ENCODE data around the gene TRIM41.

Gene TRIM41

GRCh38 chr5:181231432-181231831, 8.4 kb downstream of the TRIM41 start:
- Mint-ChIP-seq H3K27me3 (no peaks in the 10 kb centered on the region), H3K4me3 (no peak overlapping the region), H3K4me1 (peaks cover 32% of the 10 kb centered on the region), H3K27ac (no peak overlapping the region), H3K9me3 (no peaks in the 10 kb centered on the region)
- no peak for ATAC-seq
- no peak for DNase-seq

DNA sequence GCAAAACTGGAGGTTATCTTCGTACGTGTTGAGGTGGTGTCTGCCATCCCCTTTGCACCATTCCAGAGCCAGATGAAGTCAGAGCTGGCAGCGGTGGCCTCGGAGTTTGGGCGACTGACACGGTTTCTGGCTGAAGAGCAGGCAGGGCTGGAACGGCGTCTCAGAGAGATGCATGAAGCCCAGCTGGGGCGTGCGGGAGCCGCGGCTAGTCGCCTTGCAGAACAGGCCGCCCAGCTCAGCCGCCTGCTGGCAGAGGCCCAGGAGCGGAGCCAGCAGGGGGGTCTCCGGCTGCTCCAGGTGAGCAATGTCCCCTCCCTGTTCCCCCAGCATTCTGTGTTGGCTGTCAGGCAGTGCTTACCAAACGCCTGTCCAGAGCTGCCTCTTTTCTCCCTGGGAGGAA, 9.5 kb downstream of the TRIM41 start:
- no peak for ATAC-seq
- peaks cover 38% of the 10 kb centered on the region for H3K4me1 Mint-ChIP-seq
- no peak overlapping the region for H3K27ac Mint-ChIP-seq
- H3K4me3 Mint-ChIP-seq = no peak overlapping the region
- H3K9me3 Mint-ChIP-seq = no peaks in the 10 kb centered on the region
- DNase-seq = no peak
- no peaks in the 10 kb centered on the region for H3K27me3 Mint-ChIP-seq

DNA sequence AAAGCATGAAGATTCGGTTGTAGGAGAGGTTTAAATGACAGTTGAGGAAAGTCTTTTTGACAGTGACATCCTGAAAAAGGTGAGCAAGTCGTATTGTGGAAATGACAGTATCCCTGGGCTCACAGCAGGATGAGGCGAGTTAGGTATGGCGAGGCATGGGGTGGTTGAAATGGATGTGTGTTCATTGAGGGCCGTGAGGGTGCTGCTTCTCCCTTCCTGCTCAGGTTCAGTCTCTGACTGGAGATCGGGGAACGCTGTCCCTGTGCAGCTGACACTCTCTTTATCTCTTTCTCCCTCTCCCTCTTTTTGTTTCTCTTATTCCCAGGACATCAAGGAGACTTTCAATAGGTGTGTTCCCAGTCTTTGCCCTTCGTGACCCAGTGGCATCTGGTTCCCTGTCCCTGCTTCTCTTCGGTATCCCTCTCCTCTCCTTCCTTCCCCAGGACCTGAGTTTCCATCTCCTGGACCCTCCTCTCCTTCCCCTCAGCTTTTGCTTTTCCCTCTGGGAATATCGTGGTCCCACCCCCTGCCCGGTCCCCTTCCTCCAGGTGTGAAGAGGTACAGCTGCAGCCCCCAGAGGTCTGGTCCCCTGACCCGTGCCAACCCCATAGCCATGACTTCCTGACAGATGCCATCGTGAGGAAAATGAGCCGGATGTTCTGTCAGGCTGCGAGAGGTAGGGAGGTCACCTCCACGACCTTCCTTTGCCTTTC, 10.2 kb downstream of the TRIM41 start:
- peaks cover 44% of the 10 kb centered on the region for H3K4me1 Mint-ChIP-seq
- no peaks in the 10 kb centered on the region for H3K9me3 Mint-ChIP-seq
- H3K27ac Mint-ChIP-seq = peak overlapping the region in 1 of 2 donors; percentile 20
- no peak overlapping the region for H3K4me3 Mint-ChIP-seq
- peak; percentile 16 for ATAC-seq
- DNase-seq = no peak
- H3K27me3 Mint-ChIP-seq = no peaks in the 10 kb centered on the region

GRCh38 chr5:181233801-181234454, 10.8 kb downstream of the TRIM41 start:
- Mint-ChIP-seq H3K9me3 (no peaks in the 10 kb centered on the region), H3K27ac (peak overlapping the region in 1 of 2 donors; percentile 20), H3K27me3 (no peaks in the 10 kb centered on the region), H3K4me3 (no peak overlapping the region), H3K4me1 (peaks cover 51% of the 10 kb centered on the region)
- ATAC-seq (peak; percentile 49), DNase-seq (no peak)

DNA sequence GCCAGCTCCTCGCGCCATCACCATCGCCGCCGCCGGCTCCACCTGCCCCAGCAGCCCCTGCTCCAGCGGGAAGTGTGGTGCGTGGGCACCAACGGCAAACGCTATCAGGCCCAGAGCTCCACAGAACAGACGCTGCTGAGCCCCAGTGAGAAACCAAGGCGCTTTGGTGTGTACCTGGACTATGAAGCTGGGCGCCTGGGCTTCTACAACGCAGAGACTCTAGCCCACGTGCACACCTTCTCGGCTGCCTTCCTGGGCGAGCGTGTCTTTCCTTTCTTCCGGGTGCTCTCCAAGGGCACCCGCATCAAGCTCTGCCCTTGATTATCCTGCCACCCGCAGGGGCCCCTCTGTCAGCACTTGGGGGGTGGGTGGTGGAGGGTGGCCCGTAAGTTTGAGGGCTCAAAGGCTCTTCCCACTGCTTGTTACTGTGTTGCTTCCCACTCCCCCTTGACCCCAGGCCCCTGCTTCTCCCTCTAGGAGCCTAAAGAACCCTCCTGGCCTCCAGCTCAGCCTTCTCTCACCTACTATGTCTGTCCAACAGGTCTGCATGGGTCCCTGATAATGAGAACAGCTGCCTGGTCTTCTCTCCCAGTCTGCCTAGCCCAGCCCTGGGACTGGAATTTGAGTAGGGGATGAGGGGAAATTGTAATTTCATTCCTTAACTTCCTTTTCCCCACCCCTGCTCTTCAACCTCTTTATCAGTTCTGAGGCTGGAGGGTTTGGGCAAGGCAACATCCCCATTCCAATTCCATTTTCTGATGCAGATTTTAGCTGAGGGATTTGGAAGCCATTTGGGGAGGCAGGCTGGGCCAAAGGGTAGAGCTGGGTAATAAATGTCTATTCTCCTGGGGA, 11.6 kb downstream of the TRIM41 start:
- H3K4me1 Mint-ChIP-seq = peaks cover 51% of the 10 kb centered on the region
- DNase-seq = no peak
- peak overlapping the region in 1 of 2 donors; percentile 48 for H3K4me3 Mint-ChIP-seq
- no peaks in the 10 kb centered on the region for H3K27me3 Mint-ChIP-seq
- no peaks in the 10 kb centered on the region for H3K9me3 Mint-ChIP-seq
- H3K27ac Mint-ChIP-seq = peak overlapping the region; percentile 70 to 93
- peak; percentile 44 for ATAC-seq

- Mint-ChIP-seq H3K27me3 (no peaks in the 10 kb centered on the region), H3K27ac (peak overlapping the region; percentile 70 to 93), H3K9me3 (no peaks in the 10 kb centered on the region), H3K4me3 (peak overlapping the region in 1 of 2 donors; percentile 48), H3K4me1 (peaks cover 47% of the 10 kb centered on the region)
- ATAC-seq (no peak), DNase-seq (no peak)
These were observed 12.2 kb downstream of the TRIM41 start for GRCh38 chr5:181235323-181235688.

GRCh38 chr5:181235689-181236366, 12.7 kb downstream of the TRIM41 start:
- Mint-ChIP-seq H3K4me3 (no peak overlapping the region), H3K27ac (peak overlapping the region in 1 of 2 donors; percentile 93), H3K4me1 (peaks cover 44% of the 10 kb centered on the region), H3K9me3 (no peaks in the 10 kb centered on the region), H3K27me3 (no peaks in the 10 kb centered on the region)
- DNase-seq (no peak), ATAC-seq (no peak)

- Mint-ChIP-seq H3K27me3 (no peaks in the 10 kb centered on the region), H3K4me3 (no peak overlapping the region), H3K9me3 (no peaks in the 10 kb centered on the region), H3K27ac (peak overlapping the region in 1 of 2 donors; percentile 86), H3K4me1 (peaks cover 44% of the 10 kb centered on the region)
- ATAC-seq (no peak), DNase-seq (no peak)
These were observed 13.4 kb downstream of the TRIM41 start for GRCh38 chr5:181236471-181236870.

GRCh38 chr5:181236954-181237641, 14.0 kb downstream of the TRIM41 start:
- peak overlapping the region in 1 of 2 donors; percentile 86 for H3K27ac Mint-ChIP-seq
- H3K4me3 Mint-ChIP-seq = no peak overlapping the region
- ATAC-seq = no peak

GRCh38 chr5:181237729-181238385, 14.8 kb downstream of the TRIM41 start:
- DNase-seq = no peak
- Mint-ChIP-seq H3K4me3 (peak overlapping the region; percentile 4 to 50), H3K4me1 (peaks cover 50% of the 10 kb centered on the region), H3K27ac (peak overlapping the region; percentile 73 to 94), H3K27me3 (no peaks in the 10 kb centered on the region), H3K9me3 (no peaks in the 10 kb centered on the region)
- ATAC-seq = no peak

More at GRCh38 chr5:181236954-181237641, 14.0 kb downstream of the TRIM41 start:
- peaks cover 48% of the 10 kb centered on the region for H3K4me1 Mint-ChIP-seq
- no peaks in the 10 kb centered on the region for H3K27me3 Mint-ChIP-seq
- DNase-seq = no peak
- H3K9me3 Mint-ChIP-seq = no peaks in the 10 kb centered on the region

DNA sequence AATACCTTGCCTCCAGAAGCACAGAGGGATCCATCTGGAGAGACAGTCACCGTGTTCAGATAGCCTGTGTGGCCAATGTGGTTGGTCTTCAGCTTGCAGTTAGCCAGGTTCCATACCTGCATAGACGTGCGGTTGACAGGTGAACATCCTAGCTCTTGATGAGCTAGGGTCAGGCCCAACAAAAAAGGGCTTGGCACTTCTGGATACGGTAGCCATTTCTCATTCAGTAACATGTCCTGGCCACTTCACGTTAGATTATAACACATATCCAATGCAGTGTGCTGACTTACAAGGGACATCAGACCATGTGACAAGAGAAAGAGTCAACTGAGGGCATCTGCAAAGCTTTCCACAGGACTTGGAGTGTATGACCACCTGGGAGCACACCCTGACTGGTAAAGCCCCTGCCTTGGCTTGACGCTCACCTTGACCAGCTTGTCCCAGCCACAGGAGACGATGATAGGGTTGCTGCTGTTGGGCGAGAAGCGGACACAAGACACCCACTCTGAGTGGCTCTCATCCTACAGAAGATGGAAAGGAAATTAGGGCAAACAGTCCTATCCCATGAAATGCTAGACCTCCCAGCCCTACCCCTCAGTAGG, 16.1 kb downstream of the TRIM41 start:
- peak overlapping the region; percentile 70 for H3K4me3 Mint-ChIP-seq
- no peaks in the 10 kb centered on the region for H3K27me3 Mint-ChIP-seq
- no peaks in the 10 kb centered on the region for H3K9me3 Mint-ChIP-seq
- ATAC-seq (no peak), DNase-seq (no peak)
- peaks cover 50% of the 10 kb centered on the region for H3K4me1 Mint-ChIP-seq
- peak overlapping the region; percentile 46 to 94 for H3K27ac Mint-ChIP-seq

- H3K9me3 Mint-ChIP-seq = no peaks in the 10 kb centered on the region
- peaks cover 60% of the 10 kb centered on the region for H3K4me1 Mint-ChIP-seq
- peak overlapping the region; percentile 99 to 100 for H3K27ac Mint-ChIP-seq
- no peaks in the 10 kb centered on the region for H3K27me3 Mint-ChIP-seq
- DNase-seq = peak; percentile 56 to 78
- H3K4me3 Mint-ChIP-seq = peak overlapping the region; percentile 98 to 99
- peak; percentile 80 for ATAC-seq
These were observed 18.4 kb downstream of the TRIM41 start for GRCh38 chr5:181241393-181241975.

GRCh38 chr5:181242031-181242451, 19.0 kb downstream of the TRIM41 start:
- Mint-ChIP-seq H3K9me3 (no peaks in the 10 kb centered on the region), H3K4me1 (peaks cover 62% of the 10 kb centered on the region), H3K27ac (peak overlapping the region; percentile 99 to 100), H3K27me3 (no peaks in the 10 kb centered on the region), H3K4me3 (peak overlapping the region; percentile 98 to 99)
- no peak for ATAC-seq
- DNase-seq = no peak
